Spleen (tissue), 13 donors: ENCODE measurements around the gene DEK. TPM values are rescaled to one million over a fixed set of nuclear protein-coding genes. Genes with fewer than 3 reads are reported as not detected.
A peak's percentile ranks its signal among the peaks of the same experiment; 100 is the strongest.
"Not testable (repeated sequence)": the region's sequence is repeated elsewhere in the genome, so short reads cannot be mapped to it uniquely, and the experiment has no call there.

ENCODE experiments used
- DNase-seq: peaks from one replicate; pipeline ENCODE4 v3.0.0-alpha.2; 2020
- H3K27ac ChIP-seq, 8 donors: fragments of 200-600 bp; sonication (generic) in 7 of 8; 1 replicate in 4 of 8; 2 replicates in 4 of 8; pipeline versions ENCODE4 v1.5.0 to v1.8.0; 2016 to 2021; ENCODE audit warnings: inconsistent platforms in 4 of 8, mild to moderate bottlenecking in 4 of 8, moderate library complexity in 1 of 8
- H3K27me3 ChIP-seq, 7 donors: fragments of 200-600 bp; sonication (generic) in 6 of 7; replicated peaks in 1 of 7; 1 replicate in 4 of 7; 2 replicates in 3 of 7; pipeline versions ENCODE4 v1.5.0 to v1.8.0; 2016 to 2021; ENCODE audit warnings: inconsistent platforms in 3 of 7, mild to moderate bottlenecking in 1 of 7
- H3K36me3 ChIP-seq, 6 donors: fragments of 200-600 bp; sonication (generic) in 5 of 6; 1 replicate in 4 of 6; 2 replicates in 2 of 6; pipeline versions ENCODE4 v1.5.0 to v1.8.0; 2016 to 2021; ENCODE audit warnings: inconsistent platforms in 2 of 6
- H3K4me1 ChIP-seq, 6 donors: fragments of 200-600 bp; sonication (generic) in 5 of 6; 1 replicate in 3 of 6; 2 replicates in 3 of 6; pipeline versions ENCODE4 v1.5.0 to v1.8.0; 2016 to 2021; ENCODE audit warnings: inconsistent platforms in 3 of 6
- H3K4me3 ChIP-seq, 8 donors: fragments of 200-600 bp; sonication (generic) in 7 of 8; 1 replicate in 4 of 8; 2 replicates in 4 of 8; pipeline versions ENCODE4 v1.5.0 to v1.8.0; 2016 to 2021; ENCODE audit warnings: inconsistent platforms in 4 of 8, mild to moderate bottlenecking in 4 of 8, moderate library complexity in 2 of 8
- H3K9me3 ChIP-seq, 8 donors: fragments of 200-600 bp; sonication (generic) in 7 of 8; 1 replicate in 4 of 8; 2 replicates in 4 of 8; pipeline versions ENCODE4 v1.5.0 to v1.8.0; 2016 to 2021; ENCODE audit warnings: inconsistent platforms in 4 of 8
- POLR2A ChIP-seq, 3 donors: fragments of 450-650 bp; IDR thresholded peaks; one replicate each; pipeline ENCODE4 v1.5.1; 2017; ENCODE audit warnings: antibody characterized with exemption in 3 of 3, mild to moderate bottlenecking in 1 of 3
- POLR2AphosphoS5 ChIP-seq, 3 donors: sonication (generic); formaldehyde crosslinking; IDR thresholded peaks; one replicate each; pipeline ENCODE4 v1.5.1; 2017; ENCODE audit warnings: antibody characterized with exemption in 3 of 3
- WGBS, 5 donors: extraction: QIAGEN DNeasy Blood & Tissue Kit in 3 of 5; methylation state at CpG; one replicate each; pipeline versions ENCODE4 v1.1.5 to v1.1.7; 2013 to 2018; 5-methylcytosine and 5-hydroxymethylcytosine counted together
- intact Hi-C: fragments of 100-400 bp; cut with DNase I; formaldehyde crosslinking; loops from one replicate; pipeline ENCODE4 v1.15.0; 2023; ENCODE audit warnings: low total_unique reads
- long read RNA-seq, 2 donors: transcript quantifications; one replicate each; lab custom pipeline, GENCODE V29; 2026
- polyA plus RNA-seq, 3 donors: library from polyadenylated mRNA; stranded (reverse); fragments of 200-250 nt; gene quantifications; one replicate each; pipeline ENCODE4 v1.2.1, GENCODE V29; 2013
- total RNA-seq, 7 donors: library from RNA; depleted of rRNA in 3 of 7; stranded (reverse); fragments of >200 nt in 3 of 7; fragmentation: NEBNext Ultra II Directional in 4 of 7; extraction: Animal tissue kit (Norgen Biotek cat#: 25700) in 4 of 7; gene quantifications; one replicate each; pipeline versions ENCODE4 v1.1.0 to v1.2.1, GENCODE V29; 2016 to 2021
- TF ChIP-seq, protein P1 (sequence below), 11 experiments: fragments of 200-600 bp in 7 of 11; fragments of 450-650 bp in 4 of 11; sonication (generic) in 4 of 11; IDR thresholded peaks in 8 of 11; conservative IDR thresholded peaks in 3 of 11; 1 replicate in 7 of 11; 2 replicates in 4 of 11; pipeline versions ENCODE4 v1.4.0 to v1.8.0; 2016 to 2021; ENCODE audit warnings: antibody characterized with exemption in 11 of 11, inconsistent platforms in 4 of 11, mild to moderate bottlenecking in 1 of 11
- donor health status: healthy with polysubstance abuse.
- donor health status: DM: no; HTN: no; CAD: no; lungs with moderate emphysema.
- donor health status: DM: no; HTN: no; CAD: no.
- donor health status: Bipolar disorder and iron deficiency.
- donor health status: healthy.
- donor health status: DM: no; HTN: no; CAD: no.
- donor health status: DM: yes; HTN: yes; CAD: no.

The DEK gene
- 100 to 1,000 TPM in 2 of 7 donors, 10 to 100 TPM in 5; 67.4 to 133 (median 79.3) TPM for total RNA-seq
- polyA plus RNA-seq = 10 to 100 TPM; 27.4 to 52.4 (median 43.1) TPM
- long read RNA-seq, donor 1, transcript DEK-202 (11 exons, 3,427 nt) = major isoform, 18 of 43 reads
- long read RNA-seq, donor 1, partial matches to known transcripts = 23 of 43 reads
- long read RNA-seq, donor 1, other reads (novel, unspliced or antisense) = 0 of 43 reads
- long read RNA-seq, donor 2, transcript DEK-202 (11 exons, 3,427 nt) = major isoform, 9 of 49 reads
- long read RNA-seq, donor 2, partial matches to known transcripts = 39 of 49 reads
- long read RNA-seq, donor 2, other reads (novel, unspliced or antisense) = 0 of 49 reads

GRCh38 chr6:18264219-18264922 lies at the start of gene DEK:
Gene DEK (minus strand): TSS chr6:18264530. CDS start chr6:18263987, 543 bp downstream.
- H3K36me3 ChIP-seq = peaks cover 0 to 18% (median 0%) of the 10 kb centered on the region in 6 donors
- peak within 1 kb of the TSS; percentile 74 to 97 (median 92) for H3K4me3 ChIP-seq
- peak; percentile 94 for DNase-seq
- H3K27ac ChIP-seq = peak within 1 kb of the TSS; percentile 85 to 98 (median 96)
- TF ChIP-seq, protein P1, sequence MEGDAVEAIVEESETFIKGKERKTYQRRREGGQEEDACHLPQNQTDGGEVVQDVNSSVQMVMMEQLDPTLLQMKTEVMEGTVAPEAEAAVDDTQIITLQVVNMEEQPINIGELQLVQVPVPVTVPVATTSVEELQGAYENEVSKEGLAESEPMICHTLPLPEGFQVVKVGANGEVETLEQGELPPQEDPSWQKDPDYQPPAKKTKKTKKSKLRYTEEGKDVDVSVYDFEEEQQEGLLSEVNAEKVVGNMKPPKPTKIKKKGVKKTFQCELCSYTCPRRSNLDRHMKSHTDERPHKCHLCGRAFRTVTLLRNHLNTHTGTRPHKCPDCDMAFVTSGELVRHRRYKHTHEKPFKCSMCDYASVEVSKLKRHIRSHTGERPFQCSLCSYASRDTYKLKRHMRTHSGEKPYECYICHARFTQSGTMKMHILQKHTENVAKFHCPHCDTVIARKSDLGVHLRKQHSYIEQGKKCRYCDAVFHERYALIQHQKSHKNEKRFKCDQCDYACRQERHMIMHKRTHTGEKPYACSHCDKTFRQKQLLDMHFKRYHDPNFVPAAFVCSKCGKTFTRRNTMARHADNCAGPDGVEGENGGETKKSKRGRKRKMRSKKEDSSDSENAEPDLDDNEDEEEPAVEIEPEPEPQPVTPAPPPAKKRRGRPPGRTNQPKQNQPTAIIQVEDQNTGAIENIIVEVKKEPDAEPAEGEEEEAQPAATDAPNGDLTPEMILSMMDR (IDR thresholded peaks at IDR 0.05 in 8 of 11, conservative IDR thresholded peaks at IDR 0.05 in 3 of 11) = peak in 9 of 11 experiments; percentile 19 to 79 (median 50)
- peak in 2 of 3 donors; percentile 27 for TF ChIP-seq POLR2A (IDR thresholded peaks at IDR 0.05)
- peak; percentile 60 to 78 (median 78) for TF ChIP-seq POLR2AphosphoS5 (IDR thresholded peaks at IDR 0.05)
- 0 to 2% (median 1%) methylated on average over 12 to 113 of the region's 113 CpGs for WGBS, 5 donors
- peaks cover 28 to 58% (median 44%) of the 10 kb centered on the region in 6 donors for H3K4me1 ChIP-seq
- intact Hi-C loops = loop anchor here (5.0 kb wide), 1 partner anchor 102 kb away; no protein-coding TSS in a partner anchor
- H3K9me3 ChIP-seq = peaks cover 0 to 5% (median 0%) of the 10 kb centered on the region in 8 donors
- no peaks in the 10 kb centered on the region for H3K27me3 ChIP-seq

DNA sequence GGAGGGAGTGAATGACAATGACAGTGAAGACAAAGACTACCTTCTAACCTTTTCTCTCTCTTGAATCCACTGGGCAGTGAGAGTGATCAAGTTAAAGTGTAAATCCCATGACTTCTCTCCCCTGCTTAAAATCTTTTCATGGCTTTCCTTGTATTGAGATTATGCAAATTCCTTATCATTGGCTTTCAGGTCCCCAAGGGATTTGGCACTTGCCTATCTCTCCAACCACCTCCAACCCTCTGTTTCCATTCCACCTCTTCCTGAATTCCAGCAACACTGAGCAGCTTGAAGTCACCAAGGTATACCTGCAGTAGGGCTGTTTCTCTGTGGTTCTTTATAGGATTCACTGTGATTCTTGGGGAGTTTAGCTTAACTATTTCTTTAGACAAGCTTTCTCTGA lies 48.0 kb upstream of the DEK start:
- intact Hi-C loops = no loop called here
- H3K9me3 ChIP-seq = peaks cover 0 to 10% (median 0%) of the 10 kb centered on the region in 8 donors
- no peak overlapping the region for H3K27ac ChIP-seq
- TF ChIP-seq, protein P1 (IDR thresholded peaks at IDR 0.05 in 8 of 11, conservative IDR thresholded peaks at IDR 0.05 in 3 of 11) = no peak
- no peak for TF ChIP-seq POLR2A (IDR thresholded peaks at IDR 0.05)
- TF ChIP-seq POLR2AphosphoS5 (IDR thresholded peaks at IDR 0.05) = no peak
- H3K4me3 ChIP-seq = no peak overlapping the region
- H3K27me3 ChIP-seq = peaks cover 0 to 4% (median 0%) of the 10 kb centered on the region in 7 donors
- no peaks in the 10 kb centered on the region for H3K36me3 ChIP-seq
- H3K4me1 ChIP-seq = no peaks in the 10 kb centered on the region
- DNase-seq = no peak

GRCh38 chr6:18310010-18310409 lies 45.7 kb upstream of the DEK start:
- WGBS, 5 donors = 69 to 96% (median 79%) methylated on average over 8 of the region's 8 CpGs
- intact Hi-C loops = not testable (repeated sequence)

DNA sequence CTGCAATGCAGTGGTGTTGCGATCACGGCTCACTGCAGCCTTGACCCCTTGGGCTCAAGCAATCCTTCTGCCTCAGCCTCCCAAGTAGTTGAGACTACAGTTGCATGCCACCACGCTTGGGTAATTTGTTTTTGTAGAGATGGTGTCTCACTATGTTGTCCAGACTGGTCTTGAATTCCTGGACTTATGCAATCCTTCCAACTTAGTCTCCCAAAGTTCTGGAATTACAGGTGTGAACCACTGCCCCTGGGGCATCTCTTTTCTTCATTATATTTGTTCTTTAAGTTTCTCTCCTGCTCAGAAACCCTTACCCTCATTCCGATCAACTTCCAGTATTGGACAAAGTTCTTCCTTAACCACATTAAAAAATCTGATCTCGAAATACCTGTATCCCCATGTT lies 44.7 kb upstream of the DEK start:
- Histone ChIP-seq H3K4me1 (no peaks in the 10 kb centered on the region), H3K27me3 (peaks cover 0 to 4% (median 0%) of the 10 kb centered on the region in 7 donors), H3K4me3 (no peak overlapping the region), H3K36me3 (no peaks in the 10 kb centered on the region), H3K9me3 (peaks cover 0 to 10% (median 0%) of the 10 kb centered on the region in 8 donors), H3K27ac (no peak overlapping the region)
- intact Hi-C loops = no loop called here
- WGBS, 5 donors = 93 to 98% (median 96%) methylated on average over 5 of the region's 5 CpGs
- DNase-seq = no peak
- no peak for TF ChIP-seq POLR2AphosphoS5 (IDR thresholded peaks at IDR 0.05)
- TF ChIP-seq, protein P1 (IDR thresholded peaks at IDR 0.05 in 8 of 11, conservative IDR thresholded peaks at IDR 0.05 in 3 of 11) = no peak
- TF ChIP-seq POLR2A (IDR thresholded peaks at IDR 0.05) = no peak

More at GRCh38 chr6:18310010-18310409, 45.7 kb upstream of the DEK start:
- not testable (repeated sequence) for H3K36me3 ChIP-seq, H3K27me3 ChIP-seq, H3K4me1 ChIP-seq, H3K4me3 ChIP-seq, DNase-seq, H3K9me3 ChIP-seq, H3K27ac ChIP-seq
